Neural progenitor cell (in vitro differentiated cells): ENCODE data around the gene ANAPC7. TPM values are rescaled to one million over a fixed set of nuclear protein-coding genes. Genes with fewer than 3 reads are reported as not detected.
A peak's percentile ranks its signal among the peaks of the same experiment; 100 is the strongest.
"Not testable (repeated sequence)": the region's sequence is repeated elsewhere in the genome, so short reads cannot be mapped to it uniquely, and the experiment has no call there.

Experiments
- DNase-seq: peaks from one replicate; pipeline ENCODE4 v3.0.0-alpha.2; 2016; ENCODE audit warnings: low spot score
- H2AFZ ChIP-seq: fragments of 200-600 bp; sonication (generic); replicated peaks from 2 replicates; pipeline ENCODE4 v1.6.1; 2016; ENCODE audit warnings: antibody characterized with exemption
- H3F3A ChIP-seq: fragments of 200-600 bp; sonication (generic); 2 replicates; pipeline ENCODE4 v1.6.1; 2016; ENCODE audit warnings: antibody characterized with exemption, low read depth
- H3K27ac ChIP-seq: fragments of 200-600 bp; sonication (generic); 2 replicates; pipeline ENCODE4 v1.5.1; 2016; ENCODE audit warnings: mild to moderate bottlenecking
- H3K27me3 ChIP-seq: fragments of 200-600 bp; sonication (generic); 2 replicates; pipeline ENCODE4 v1.6.1; 2016; ENCODE audit warnings: mild to moderate bottlenecking, moderate library complexity
- H3K36me3 ChIP-seq: fragments of 200-600 bp; sonication (generic); 2 replicates; pipeline ENCODE4 v1.5.1; 2016
- H3K4me1 ChIP-seq: fragments of 200-600 bp; sonication (generic); 2 replicates; pipeline ENCODE4 v1.6.1; 2016; ENCODE audit warnings: mixed run types
- H3K4me2 ChIP-seq: fragments of 200-600 bp; sonication (generic); 2 replicates; pipeline ENCODE4 v1.6.1; 2016
- H3K4me3 ChIP-seq: fragments of 200-600 bp; sonication (generic); 2 replicates; pipeline ENCODE4 v1.5.1; 2016
- H3K79me2 ChIP-seq: fragments of 200-600 bp; sonication (generic); 2 replicates; pipeline ENCODE4 v1.6.1; 2016; ENCODE audit warnings: low read depth
- H3K9ac ChIP-seq: fragments of 200-600 bp; sonication (generic); 2 replicates; pipeline ENCODE4 v1.6.1; 2016
- H3K9me3 ChIP-seq: fragments of 200-600 bp; sonication (generic); 2 replicates; pipeline ENCODE4 v1.5.1; 2016; ENCODE audit warnings: low read depth
- H4K20me1 ChIP-seq: fragments of 200-600 bp; sonication (generic); 2 replicates; pipeline ENCODE4 v1.6.1; 2016; ENCODE audit warnings: low read depth
- H3K27ac Mint-ChIP-seq: 3 replicates; pipeline ENCODE4 v1.8.0; 2021; ENCODE audit warnings: mixed read lengths
- H3K27me3 Mint-ChIP-seq: 2 replicates; pipeline ENCODE4 v1.8.0; 2022; ENCODE audit warnings: low read depth, mild to moderate bottlenecking, inconsistent platforms, moderate library complexity, mixed read lengths; ENCODE audit not compliant: insufficient read depth
- H3K36me3 Mint-ChIP-seq: 3 replicates; pipeline ENCODE4 v1.8.0; 2021; ENCODE audit warnings: mixed read lengths
- H3K4me1 Mint-ChIP-seq: 3 replicates; pipeline ENCODE4 v1.8.0; 2021; ENCODE audit warnings: mixed read lengths
- H3K4me3 Mint-ChIP-seq: 3 replicates; pipeline ENCODE4 v1.8.0; 2021; ENCODE audit warnings: mild to moderate bottlenecking, moderate library complexity, mixed read lengths
- H3K9me3 Mint-ChIP-seq: 3 replicates; pipeline ENCODE4 v1.8.0; 2020; ENCODE audit warnings: mixed read lengths
- EZH2 ChIP-seq: fragments of 200-600 bp; sonication (generic); IDR thresholded peaks from 2 replicates; pipeline ENCODE4 v1.6.1; 2017; ENCODE audit warnings: antibody characterized with exemption, mild to moderate bottlenecking, moderate library complexity
- EZH2phosphoT487 ChIP-seq: fragments of 200-600 bp; sonication (generic); IDR thresholded peaks from 2 replicates; pipeline ENCODE4 v1.6.1; 2017; ENCODE audit warnings: antibody characterized with exemption
- total RNA-seq: library from RNA; depleted of rRNA; stranded (reverse); fragments of >200 nt; gene quantifications from 2 replicates; pipeline ENCODE4 v1.2.3, GENCODE V29; 2015; ENCODE audit warnings: low replicate concordance
- TF ChIP-seq, protein P1 (sequence below): fragments of 200-600 bp; sonication (generic); IDR thresholded peaks from 2 replicates; pipeline ENCODE4 v1.5.1; 2017; ENCODE audit warnings: antibody characterized with exemption, mild to moderate bottlenecking

Gene ANAPC7
- total RNA-seq, 1 donor from 2014 or later: 114 TPM

DNA sequence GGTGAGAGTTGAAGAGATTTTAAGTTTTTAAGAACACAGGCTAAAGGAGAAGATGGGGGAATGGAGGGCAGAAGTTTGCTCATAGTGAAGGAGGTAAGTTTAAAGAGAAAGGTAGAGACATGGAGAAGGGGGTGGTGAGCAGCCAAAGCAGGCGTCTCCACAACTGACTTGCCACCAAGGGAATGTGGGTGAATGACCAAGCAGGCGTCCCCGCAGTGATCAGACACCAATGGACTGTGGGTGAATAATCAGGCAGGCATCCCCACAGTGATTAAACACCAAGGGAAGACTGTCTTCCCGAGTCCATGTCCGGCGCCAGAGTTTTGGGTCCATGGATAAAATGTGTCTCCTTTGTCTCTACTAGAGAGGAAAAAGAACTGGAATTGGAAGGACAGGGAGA, 6.6 kb upstream of the ANAPC7 start:
- not testable (repeated sequence) for H3K4me1 ChIP-seq, H3K27me3 ChIP-seq, H3K9ac ChIP-seq, H4K20me1 ChIP-seq, H3F3A ChIP-seq, H3K36me3 Mint-ChIP-seq, H3K4me3 Mint-ChIP-seq, H3K79me2 ChIP-seq, H3K27ac ChIP-seq, H3K9me3 Mint-ChIP-seq, H3K27me3 Mint-ChIP-seq, H3K4me2 ChIP-seq, H3K36me3 ChIP-seq, H3K9me3 ChIP-seq, H3K4me3 ChIP-seq, H2AFZ ChIP-seq, DNase-seq, H3K27ac Mint-ChIP-seq, H3K4me1 Mint-ChIP-seq

DNA sequence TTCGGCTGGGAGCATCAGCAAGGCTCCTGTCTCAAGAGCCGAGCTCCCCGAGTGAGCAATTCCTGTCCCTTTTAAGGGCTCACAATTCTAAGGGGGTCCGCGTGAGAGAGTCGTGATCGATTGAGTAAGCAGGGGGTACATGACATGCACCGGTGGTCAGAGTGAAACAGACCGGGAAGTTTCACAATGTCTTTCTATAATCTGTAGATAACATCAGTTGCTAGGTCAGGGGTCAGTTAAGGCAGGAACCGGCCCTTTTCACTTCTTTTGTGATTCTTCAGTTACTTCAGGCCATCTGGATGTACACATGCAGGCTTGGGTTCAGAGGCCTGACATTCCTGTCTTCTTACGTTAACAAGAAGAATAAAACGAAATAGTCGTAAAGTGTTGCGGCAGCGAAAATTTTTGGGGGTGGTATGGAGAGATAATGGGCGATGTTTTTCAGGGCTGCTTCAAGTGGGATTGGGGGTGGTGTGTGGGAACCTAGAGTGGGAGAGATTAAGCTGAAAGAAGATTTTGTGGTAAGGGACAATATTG, 1.7 kb upstream of the ANAPC7 start:
- H3K27me3 ChIP-seq, H3K4me2 ChIP-seq, H3K4me1 Mint-ChIP-seq, DNase-seq, H3K27ac ChIP-seq, H3K4me1 ChIP-seq, H3K4me3 ChIP-seq, H3K27ac Mint-ChIP-seq, H3K36me3 ChIP-seq, H3F3A ChIP-seq, H3K9me3 Mint-ChIP-seq, H3K9ac ChIP-seq, H3K4me3 Mint-ChIP-seq, H3K9me3 ChIP-seq, H2AFZ ChIP-seq, H3K27me3 Mint-ChIP-seq, H4K20me1 ChIP-seq: not testable (repeated sequence)
- H3K79me2 ChIP-seq: peaks cover 33% of the 10 kb centered on the region
- H3K36me3 Mint-ChIP-seq: peaks cover 11% of the 10 kb centered on the region

DNA sequence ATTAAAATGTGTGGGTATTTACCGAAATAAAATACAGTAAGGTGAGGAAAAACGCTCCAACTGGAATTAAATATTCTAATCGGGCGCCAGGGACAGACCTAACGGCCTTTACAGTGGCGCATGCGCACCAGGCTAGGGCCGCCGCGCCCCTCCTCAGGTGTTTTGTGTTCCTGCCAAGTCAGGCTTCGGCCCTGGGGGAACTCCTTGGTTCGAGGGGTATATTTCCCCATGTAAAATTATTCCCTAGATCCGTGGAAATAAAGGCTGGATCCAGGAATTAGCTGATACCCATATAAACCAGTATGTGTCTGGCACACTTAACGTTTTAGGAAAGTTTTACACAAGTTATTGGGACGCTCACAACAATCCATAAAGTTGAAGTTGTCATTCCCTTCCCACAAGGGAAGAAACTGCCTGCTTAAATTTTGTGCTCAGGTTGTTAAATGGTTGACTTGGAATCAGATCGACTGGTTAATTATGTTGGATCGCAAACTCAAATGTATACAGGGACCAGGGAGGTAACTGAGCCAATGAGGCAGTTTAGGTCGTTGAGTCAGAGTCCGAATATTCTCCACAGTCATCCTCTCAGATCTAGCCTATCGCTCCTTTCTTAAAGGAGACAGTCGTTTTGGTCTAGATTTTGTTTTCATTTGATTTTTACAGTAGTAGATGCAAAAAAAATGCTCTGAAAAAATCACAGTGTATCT, 621 bp upstream of the ANAPC7 start:
- Mint-ChIP-seq H3K27ac (no peak overlapping the region), H3K9me3 (no peaks in the 10 kb centered on the region), H3K27me3 (peaks cover 3% of the 10 kb centered on the region), H3K4me1 (peaks cover 7% of the 10 kb centered on the region), H3K36me3 (peaks cover 14% of the 10 kb centered on the region), H3K4me3 (no peak overlapping the region)
- Histone ChIP-seq H3K27ac (peak overlapping the region; percentile 97), H3F3A (peaks cover 4% of the 10 kb centered on the region), H3K4me3 (peak overlapping the region; percentile 79), H3K9me3 (no peaks in the 10 kb centered on the region), H3K27me3 (no peaks in the 10 kb centered on the region), H4K20me1 (no peaks in the 10 kb centered on the region), H2AFZ (peak overlapping the region; percentile 100), H3K4me2 (peak overlapping the region; percentile 88), H3K9ac (peak overlapping the region; percentile 88), H3K79me2 (peaks cover 43% of the 10 kb centered on the region), H3K4me1 (no peaks in the 10 kb centered on the region), H3K36me3 (no peaks in the 10 kb centered on the region)
- peak; percentile 90 for DNase-seq
- no peak for TF ChIP-seq EZH2
- TF ChIP-seq EZH2phosphoT487: no peak
- TF ChIP-seq, protein P1, sequence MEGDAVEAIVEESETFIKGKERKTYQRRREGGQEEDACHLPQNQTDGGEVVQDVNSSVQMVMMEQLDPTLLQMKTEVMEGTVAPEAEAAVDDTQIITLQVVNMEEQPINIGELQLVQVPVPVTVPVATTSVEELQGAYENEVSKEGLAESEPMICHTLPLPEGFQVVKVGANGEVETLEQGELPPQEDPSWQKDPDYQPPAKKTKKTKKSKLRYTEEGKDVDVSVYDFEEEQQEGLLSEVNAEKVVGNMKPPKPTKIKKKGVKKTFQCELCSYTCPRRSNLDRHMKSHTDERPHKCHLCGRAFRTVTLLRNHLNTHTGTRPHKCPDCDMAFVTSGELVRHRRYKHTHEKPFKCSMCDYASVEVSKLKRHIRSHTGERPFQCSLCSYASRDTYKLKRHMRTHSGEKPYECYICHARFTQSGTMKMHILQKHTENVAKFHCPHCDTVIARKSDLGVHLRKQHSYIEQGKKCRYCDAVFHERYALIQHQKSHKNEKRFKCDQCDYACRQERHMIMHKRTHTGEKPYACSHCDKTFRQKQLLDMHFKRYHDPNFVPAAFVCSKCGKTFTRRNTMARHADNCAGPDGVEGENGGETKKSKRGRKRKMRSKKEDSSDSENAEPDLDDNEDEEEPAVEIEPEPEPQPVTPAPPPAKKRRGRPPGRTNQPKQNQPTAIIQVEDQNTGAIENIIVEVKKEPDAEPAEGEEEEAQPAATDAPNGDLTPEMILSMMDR: no peak

DNA sequence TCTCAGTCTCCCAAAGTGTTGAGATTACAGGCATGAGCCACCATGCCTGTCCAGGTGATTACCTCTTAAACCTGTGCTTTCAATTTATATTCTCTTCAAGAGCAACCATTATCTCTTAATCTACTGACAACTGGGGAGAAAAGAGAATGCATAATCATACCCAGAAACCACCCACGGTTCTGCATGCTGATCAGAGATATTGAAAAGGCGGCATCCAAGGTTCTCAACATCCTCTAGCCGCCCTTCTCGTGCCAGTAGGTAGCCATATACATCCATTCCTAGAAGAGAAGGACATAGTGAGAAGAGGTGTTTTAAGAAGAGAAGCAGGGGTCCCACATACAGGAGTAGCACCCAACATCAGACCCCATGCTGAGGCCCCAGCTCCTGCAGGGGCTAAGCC, 20.8 kb downstream of the ANAPC7 start:
- H3K9me3 Mint-ChIP-seq: no peaks in the 10 kb centered on the region
- no peaks in the 10 kb centered on the region for H3K79me2 ChIP-seq
- peaks cover 22% of the 10 kb centered on the region for H3K36me3 ChIP-seq
- no peak overlapping the region for H2AFZ ChIP-seq
- H3K27me3 ChIP-seq: no peaks in the 10 kb centered on the region
- H3K4me3 Mint-ChIP-seq: no peak overlapping the region
- no peaks in the 10 kb centered on the region for H3F3A ChIP-seq
- H4K20me1 ChIP-seq: no peaks in the 10 kb centered on the region
- TF ChIP-seq EZH2phosphoT487: no peak
- TF ChIP-seq, protein P1: no peak
- TF ChIP-seq EZH2: no peak
- H3K4me1 ChIP-seq: no peaks in the 10 kb centered on the region
- H3K27ac Mint-ChIP-seq: no peak overlapping the region
- no peak overlapping the region for H3K27ac ChIP-seq
- no peak overlapping the region for H3K4me2 ChIP-seq
- peaks cover 3% of the 10 kb centered on the region for H3K27me3 Mint-ChIP-seq
- no peak overlapping the region for H3K9ac ChIP-seq
- H3K4me1 Mint-ChIP-seq: no peaks in the 10 kb centered on the region
- DNase-seq: no peak
- H3K9me3 ChIP-seq: no peaks in the 10 kb centered on the region
- H3K4me3 ChIP-seq: no peak overlapping the region
- H3K36me3 Mint-ChIP-seq: peaks cover 32% of the 10 kb centered on the region
